Hepatocyte (in vitro differentiated cells): Measurements from ENCODE around the gene SCG3. TPM values are rescaled to one million over a fixed set of nuclear protein-coding genes. Genes with fewer than 3 reads are reported as not detected.

Source experiments
- DNase-seq: peaks from one replicate; pipeline ENCODE4 v3.0.0-alpha.2; 2016; ENCODE audit warnings: low spot score
- H2AFZ ChIP-seq: fragments of 200-600 bp; sonication (generic); 2 replicates; pipeline ENCODE4 v1.6.0; 2016; ENCODE audit warnings: antibody characterized with exemption, mild to moderate bottlenecking
- H3K27ac ChIP-seq: fragments of 200-600 bp; sonication (generic); 2 replicates; pipeline ENCODE4 v1.5.1; 2016; ENCODE audit warnings: mild to moderate bottlenecking
- H3K27me3 ChIP-seq: fragments of 200-600 bp; sonication (generic); 2 replicates; pipeline ENCODE4 v1.6.1; 2016
- H3K36me3 ChIP-seq: fragments of 200-600 bp; sonication (generic); replicated peaks from 2 replicates; pipeline ENCODE4 v1.5.1; 2016; ENCODE audit warnings: low read depth; ENCODE audit not compliant: insufficient read depth
- H3K4me1 ChIP-seq: fragments of 200-600 bp; sonication (generic); 2 replicates; pipeline ENCODE4 v1.5.1; 2016; ENCODE audit warnings: mild to moderate bottlenecking, moderate library complexity; ENCODE audit not compliant: insufficient read depth
- H3K4me2 ChIP-seq: fragments of 200-600 bp; sonication (generic); 2 replicates; pipeline ENCODE4 v1.6.0; 2016
- H3K4me3 ChIP-seq: fragments of 200-600 bp; sonication (generic); 2 replicates; pipeline ENCODE4 v1.5.1; 2016; ENCODE audit warnings: mild to moderate bottlenecking
- H3K79me2 ChIP-seq: fragments of 200-600 bp; sonication (generic); 2 replicates; pipeline ENCODE4 v1.6.0; 2017; ENCODE audit warnings: mild to moderate bottlenecking
- H3K9me2 ChIP-seq: fragments of 200-600 bp; sonication (generic); replicated peaks from 2 replicates; pipeline ENCODE4 v1.6.0; 2017; ENCODE audit warnings: mild to moderate bottlenecking; ENCODE audit not compliant: insufficient read depth
- H3K9me3 ChIP-seq: fragments of 200-600 bp; sonication (generic); 2 replicates; pipeline ENCODE4 v1.5.1; 2016; ENCODE audit warnings: low read depth, mild to moderate bottlenecking
- H4K20me1 ChIP-seq: fragments of 200-600 bp; sonication (generic); 2 replicates; pipeline ENCODE4 v1.6.0; 2016; ENCODE audit warnings: mild to moderate bottlenecking; ENCODE audit not compliant: insufficient read depth, poor library complexity, severe bottlenecking
- CTCF ChIP-seq: fragments of 200-600 bp; sonication (generic); IDR thresholded peaks from 2 replicates; pipeline ENCODE4 v1.5.1; 2016; ENCODE audit warnings: antibody characterized with exemption, mild to moderate bottlenecking; ENCODE audit not compliant: poor library complexity
- EZH2 ChIP-seq: fragments of 200-600 bp; sonication (generic); IDR thresholded peaks from 2 replicates; pipeline ENCODE4 v1.6.1; 2016; ENCODE audit warnings: antibody characterized with exemption, mild to moderate bottlenecking, borderline replicate concordance
- EZH2phosphoT487 ChIP-seq: fragments of 200-600 bp; sonication (generic); IDR thresholded peaks from one replicate; pipeline ENCODE4 v1.6.1; 2018; ENCODE audit warnings: antibody characterized with exemption, mild to moderate bottlenecking, low read depth, moderate library complexity; ENCODE audit not compliant: unreplicated experiment, severe bottlenecking
- WGBS: methylation state at CpG from one replicate; pipeline ENCODE4 v1.1.6; 2016; ENCODE audit warnings: low lambda C conversion rate; ENCODE audit errors: missing lambda C conversion rate; 5-methylcytosine and 5-hydroxymethylcytosine counted together
- polyA plus RNA-seq: library from polyadenylated mRNA; unstranded; fragments of >200 nt; fragmentation: Nextera tagmentation; extraction: Ambion mirVana; gene quantifications from 2 replicates; pipeline ENCODE4 v1.2.1, GENCODE V29; 2016
- total RNA-seq: library from RNA; depleted of rRNA; stranded (reverse); fragments of >200 nt; gene quantifications from 2 replicates; pipeline ENCODE4 v1.2.3, GENCODE V29; 2014

SCG3 gene
- total RNA-seq (0.20 and 0.44 TPM in 2 replicates), polyA plus RNA-seq (0.06 and 0.11 TPM in 2 replicates)

GRCh38 chr15:51681303-51681963 is at the start of gene SCG3:
Gene SCG3, plus strand, starts transcription at chr15:51681503. Its CDS starts 253 bp downstream, at chr15:51681756.
- Histone ChIP-seq H4K20me1 (peaks cover 4% of the 10 kb centered on the region), H3K27ac (no peak within 1 kb of the TSS), H3K4me2 (peak within 1 kb of the TSS; percentile 72), H3K79me2 (no peaks in the 10 kb centered on the region), H3K4me3 (no peak within 1 kb of the TSS), H3K4me1 (no peaks in the 10 kb centered on the region), H3K9me3 (no peaks in the 10 kb centered on the region), H3K27me3 (peaks cover 43% of the 10 kb centered on the region), H2AFZ (no peak within 1 kb of the TSS), H3K36me3 (no peaks in the 10 kb centered on the region), H3K9me2 (no peaks in the 10 kb centered on the region)
- WGBS: under 1% methylated on average over 25 of the region's 38 CpGs
- DNase-seq: peak; percentile 94
- TF ChIP-seq EZH2 (peak; percentile 43), EZH2phosphoT487 (no peak), CTCF (no peak)

GRCh38 chr15:51634591-51635198 is 46.6 kb upstream of the SCG3 start:
- WGBS: 59% methylated on average over 3 of the region's 3 CpGs
- H3K36me3 ChIP-seq: no peaks in the 10 kb centered on the region
- no peak for TF ChIP-seq EZH2phosphoT487
- TF ChIP-seq CTCF: no peak
- no peak for TF ChIP-seq EZH2
- H3K9me3 ChIP-seq: no peaks in the 10 kb centered on the region
- no peak overlapping the region for H3K4me2 ChIP-seq
- no peaks in the 10 kb centered on the region for H3K27me3 ChIP-seq
- no peaks in the 10 kb centered on the region for H3K79me2 ChIP-seq
- no peak overlapping the region for H3K4me3 ChIP-seq
- no peak overlapping the region for H2AFZ ChIP-seq
- no peak for DNase-seq
- no peak overlapping the region for H3K27ac ChIP-seq
- no peaks in the 10 kb centered on the region for H3K9me2 ChIP-seq
- no peaks in the 10 kb centered on the region for H3K4me1 ChIP-seq
- H4K20me1 ChIP-seq: no peaks in the 10 kb centered on the region

- Histone ChIP-seq H3K27ac (peak overlapping the region; percentile 13), H2AFZ (no peak overlapping the region), H4K20me1 (no peaks in the 10 kb centered on the region), H3K4me2 (no peak overlapping the region), H3K27me3 (no peaks in the 10 kb centered on the region), H3K79me2 (no peaks in the 10 kb centered on the region), H3K4me1 (peaks cover 10% of the 10 kb centered on the region), H3K9me3 (no peaks in the 10 kb centered on the region), H3K36me3 (no peaks in the 10 kb centered on the region), H3K4me3 (no peak overlapping the region), H3K9me2 (no peaks in the 10 kb centered on the region)
- WGBS: 50% methylated on average over 4 of the region's 4 CpGs
- no peak for DNase-seq
- no peak for TF ChIP-seq CTCF
- peak; percentile 91 for TF ChIP-seq EZH2phosphoT487
- no peak for TF ChIP-seq EZH2
Measured at GRCh38 chr15:51641490-51642130, 39.7 kb upstream of the SCG3 start.
